GM18517 (cell line): ENCODE results near the gene PHACTR3.
"Not testable (repeated sequence)": the region's sequence is repeated elsewhere in the genome, so short reads cannot be mapped to it uniquely, and the experiment has no call there.

ENCODE experiments used
- ATAC-seq: cut with Tn5 transposase; IDR thresholded peaks from one replicate; pipeline ENCODE4 v1.9.1; 2021; ENCODE audit warnings: mild to moderate bottlenecking, moderate library complexity; ENCODE audit not compliant: unreplicated experiment

Gene PHACTR3

DNA sequence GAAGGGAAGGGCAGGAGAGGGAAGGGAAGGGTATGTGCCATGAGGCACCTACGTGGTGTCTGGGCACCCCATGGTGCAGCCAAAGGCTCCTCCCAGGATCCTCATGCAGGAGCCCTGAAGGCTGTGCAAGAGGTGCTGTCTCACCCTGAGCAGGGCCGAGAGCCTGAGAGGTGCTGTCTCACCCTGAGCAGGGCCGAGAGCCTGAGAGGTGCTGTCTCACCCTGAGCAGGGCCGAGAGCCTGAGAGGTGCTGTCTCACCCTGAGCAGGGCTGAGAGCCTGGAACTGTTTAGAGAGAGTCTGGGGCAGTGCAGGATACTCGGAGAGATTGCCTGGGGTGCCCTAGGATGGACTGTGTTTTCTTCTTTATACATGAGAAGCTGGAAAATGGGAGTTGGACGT lies 14.2 kb downstream of the PHACTR3 start:
- not testable (repeated sequence) for ATAC-seq

DNA sequence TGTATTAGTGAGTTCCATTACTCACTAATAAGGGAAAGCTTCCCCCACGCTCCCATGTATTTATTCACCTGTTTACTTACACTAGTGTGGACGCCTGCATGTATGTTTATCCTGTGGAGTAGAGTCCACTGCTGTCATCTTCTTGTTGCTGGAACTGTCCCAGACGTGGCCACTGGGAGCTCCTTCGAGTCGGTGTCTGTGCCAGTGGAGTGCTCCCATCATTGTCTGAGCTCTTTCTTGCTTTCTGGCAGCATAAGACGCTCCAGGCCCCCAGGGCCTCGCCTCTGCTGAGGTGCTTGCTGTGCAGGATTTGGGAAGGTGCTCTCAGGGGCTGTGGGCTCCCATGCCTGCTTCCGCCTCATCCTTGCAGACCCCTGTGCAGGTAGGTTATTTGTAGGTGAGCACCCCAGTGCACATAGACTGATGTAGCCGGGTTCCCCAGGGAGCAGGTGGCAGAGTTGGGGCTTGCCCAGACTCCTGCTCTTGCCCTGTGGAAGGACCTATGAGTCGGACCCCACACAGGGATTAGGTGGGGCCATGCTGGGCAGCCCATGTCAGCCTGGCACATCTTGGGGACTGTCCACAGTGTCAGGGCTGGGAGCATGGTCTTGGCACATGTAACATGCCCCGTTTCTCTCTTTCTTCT lies 16.6 kb downstream of the PHACTR3 start:
- ATAC-seq = no peak

DNA sequence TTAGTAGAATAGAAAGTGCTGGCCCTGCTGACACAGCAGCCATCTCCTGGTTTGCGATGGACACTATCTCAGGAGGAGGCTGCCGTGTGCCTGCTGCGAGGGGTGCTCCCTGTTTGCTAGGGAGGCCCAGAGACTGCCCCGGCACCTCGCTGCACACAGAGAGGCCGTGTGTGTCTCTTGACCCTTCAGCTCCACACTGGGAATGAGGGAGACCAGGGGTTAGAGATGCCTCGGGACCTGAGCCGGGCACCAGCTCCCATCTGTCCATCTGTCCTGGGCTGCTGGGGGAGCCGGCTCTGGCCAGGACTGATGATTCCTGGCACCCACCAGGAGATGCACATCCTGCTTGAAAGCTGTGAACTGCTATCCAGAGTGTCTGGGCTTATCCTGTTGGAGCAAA lies 18.2 kb downstream of the PHACTR3 start:
- no peak for ATAC-seq

DNA sequence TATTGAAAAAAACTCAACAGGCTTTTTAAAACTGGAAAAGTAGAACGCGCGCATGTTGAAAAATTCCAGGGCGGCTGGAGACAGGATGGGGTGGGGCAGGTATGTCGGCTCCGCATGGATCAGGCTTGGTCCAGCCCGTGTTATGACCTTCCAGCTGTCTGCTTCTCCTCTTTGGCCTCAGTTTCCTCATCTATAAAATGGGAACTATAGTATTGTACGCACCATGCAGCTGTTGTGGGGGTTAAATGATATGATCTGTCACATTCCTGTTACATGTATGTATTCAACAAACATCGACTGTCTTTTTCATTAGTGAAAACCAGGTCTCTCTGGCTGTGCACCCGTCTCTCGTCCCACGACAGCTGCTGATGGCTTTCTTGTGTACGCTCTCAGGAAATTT lies 18.8 kb downstream of the PHACTR3 start:
- ATAC-seq = no peak

DNA sequence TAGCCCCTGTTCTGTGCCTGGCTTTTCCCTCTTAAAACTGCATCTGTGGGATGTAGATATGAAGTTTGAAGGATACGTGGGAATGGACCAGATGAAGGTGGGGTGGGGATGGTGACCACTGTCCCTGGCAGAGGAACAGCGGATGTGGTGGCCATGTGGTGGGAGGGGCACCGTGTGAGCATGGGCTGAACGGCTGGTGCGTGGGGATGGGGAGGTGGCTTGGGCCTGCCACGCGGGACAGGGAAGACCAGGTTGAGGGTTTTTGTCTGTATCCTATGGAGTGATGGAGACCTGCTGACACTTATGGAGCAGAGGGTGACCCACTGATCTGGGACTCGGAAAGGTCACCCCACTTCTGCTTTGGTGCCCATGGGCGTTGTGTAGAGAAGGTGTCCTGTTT lies 19.2 kb downstream of the PHACTR3 start:
- no peak for ATAC-seq

DNA sequence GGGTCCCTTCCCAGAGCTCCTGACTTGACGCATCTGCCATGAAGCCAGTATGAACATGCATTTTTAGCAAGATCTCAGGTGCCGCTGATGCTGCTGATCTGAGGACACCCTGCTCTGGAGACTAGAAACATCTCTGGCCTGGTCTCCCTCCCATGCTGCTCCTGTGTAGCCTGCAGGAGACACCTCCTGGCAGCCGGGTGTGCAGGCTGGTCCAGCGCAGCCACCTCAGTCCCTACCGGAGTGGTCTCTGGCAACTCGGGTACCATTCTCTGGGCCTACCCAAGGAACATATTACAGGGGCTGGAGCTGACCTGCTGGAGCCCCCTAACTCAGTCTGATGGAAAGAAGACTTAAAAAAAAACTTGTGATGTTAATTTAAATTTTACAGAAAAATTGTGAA lies 20.1 kb downstream of the PHACTR3 start:
- ATAC-seq = no peak

DNA sequence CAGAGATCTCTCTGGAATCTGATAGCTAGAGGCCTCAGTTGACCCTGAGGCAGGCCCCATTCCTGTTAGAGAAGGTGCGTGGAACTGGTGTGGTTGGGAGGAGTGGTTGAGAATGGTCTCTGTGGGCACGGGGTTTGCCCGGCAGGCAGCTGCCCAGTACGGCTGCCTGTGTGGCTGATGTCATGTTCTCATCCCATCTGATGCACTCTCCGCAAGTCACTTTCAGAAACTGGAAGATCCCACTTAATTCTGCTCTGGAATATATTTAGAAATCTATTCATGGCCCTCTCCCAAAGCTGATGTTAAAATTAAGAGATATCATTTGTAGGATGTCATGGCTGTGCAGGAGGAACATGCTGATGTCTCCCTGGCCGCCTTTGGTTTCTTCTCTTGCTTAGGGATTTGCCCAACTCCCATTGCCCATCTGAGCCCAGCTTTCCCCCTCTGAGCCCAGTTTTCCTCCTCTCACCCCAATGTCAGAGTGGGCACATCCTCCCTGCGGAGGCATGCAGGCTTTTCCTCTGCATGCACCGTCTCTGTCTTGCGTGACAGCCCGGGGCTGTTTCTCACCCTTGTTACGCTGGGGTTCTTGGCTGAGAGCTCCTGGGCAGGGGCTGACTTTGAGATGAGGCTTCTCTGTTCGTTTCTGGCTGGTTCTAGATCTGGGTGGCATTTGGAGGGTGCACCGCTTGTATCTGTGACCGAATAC lies 21.0 kb downstream of the PHACTR3 start:
- no peak for ATAC-seq

DNA sequence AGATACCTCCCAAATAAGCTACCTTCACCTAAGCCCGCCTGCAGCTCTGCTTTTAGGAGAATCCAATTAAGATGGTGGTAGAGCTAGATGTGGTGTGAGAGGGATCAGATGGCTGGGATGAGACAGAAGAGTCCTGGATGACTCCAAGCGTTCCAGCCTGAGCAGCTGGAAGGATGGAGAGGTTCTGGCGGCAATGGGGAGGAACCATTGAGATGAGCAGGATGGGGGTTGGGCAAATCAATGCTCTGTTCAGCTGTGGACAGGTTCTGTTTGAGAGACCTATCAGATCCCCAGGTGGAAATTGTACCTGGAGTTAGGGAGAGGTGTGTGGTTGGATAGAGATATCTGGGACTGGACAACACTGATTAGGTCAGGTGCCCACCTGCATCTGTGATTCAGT lies 23.0 kb downstream of the PHACTR3 start:
- ATAC-seq = no peak

DNA sequence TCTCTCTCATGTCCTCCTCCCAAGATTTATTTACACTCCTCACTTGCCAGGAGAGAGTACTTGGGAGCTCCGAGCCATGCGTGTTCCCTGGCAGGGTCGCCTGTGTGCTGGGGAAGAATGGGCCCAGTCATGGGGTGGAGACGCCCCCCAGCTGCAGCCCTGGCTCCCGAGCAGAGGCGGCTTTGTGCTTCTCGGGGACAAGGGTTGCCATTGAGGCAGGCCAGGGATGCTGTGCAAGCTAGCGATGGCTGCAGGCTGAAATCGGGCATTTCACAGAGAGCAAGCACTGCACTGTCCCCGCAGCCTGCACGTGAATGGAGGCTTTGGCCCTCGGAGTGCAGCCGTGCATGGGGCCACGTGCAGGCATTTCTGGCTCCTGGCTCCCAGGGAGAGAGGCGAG lies 23.8 kb downstream of the PHACTR3 start:
- no peak for ATAC-seq

DNA sequence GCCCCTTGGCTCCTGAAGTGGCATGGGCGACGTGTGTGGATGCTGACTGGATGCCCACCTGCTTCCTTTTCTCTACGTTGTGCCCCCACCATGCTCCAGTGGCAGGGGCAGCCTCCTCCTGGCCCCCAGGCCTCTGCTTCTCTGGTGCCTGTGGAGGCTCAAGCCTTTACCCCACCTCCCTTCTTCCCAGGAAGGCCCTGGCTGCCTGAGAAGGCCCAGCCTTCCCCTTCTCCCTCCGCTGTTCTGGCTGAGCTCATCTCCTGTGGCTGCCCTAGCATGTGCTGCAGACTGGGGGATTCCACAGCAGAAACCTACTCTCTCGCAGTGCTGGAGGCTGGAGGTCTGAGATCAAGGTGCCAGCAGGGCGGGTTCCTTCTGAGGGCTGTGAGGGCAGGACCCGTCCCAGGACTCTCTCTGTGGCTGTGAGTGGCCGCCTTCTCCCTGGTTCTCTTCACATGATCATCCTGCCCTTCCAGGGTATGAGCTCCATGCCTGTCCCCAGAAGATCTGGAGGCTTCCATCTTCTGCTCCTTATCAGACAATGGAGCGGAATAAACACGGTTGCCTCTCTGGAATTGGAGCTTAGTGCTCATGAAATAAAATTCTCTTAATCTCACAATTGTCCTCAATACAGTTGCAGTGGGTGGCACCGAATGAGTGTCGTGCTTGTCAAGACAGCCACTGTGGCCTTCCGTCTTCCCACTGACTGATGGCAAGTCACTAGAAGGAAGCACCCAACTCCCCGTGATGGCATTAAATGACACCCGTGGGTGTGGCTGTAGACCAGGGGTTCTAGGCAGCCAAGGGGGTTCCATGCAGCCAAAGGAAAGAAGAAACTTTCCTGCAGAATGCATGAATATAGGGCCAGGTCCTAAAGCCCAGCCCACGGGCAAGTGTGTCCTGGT lies 25.1 kb downstream of the PHACTR3 start:
- no peak for ATAC-seq

DNA sequence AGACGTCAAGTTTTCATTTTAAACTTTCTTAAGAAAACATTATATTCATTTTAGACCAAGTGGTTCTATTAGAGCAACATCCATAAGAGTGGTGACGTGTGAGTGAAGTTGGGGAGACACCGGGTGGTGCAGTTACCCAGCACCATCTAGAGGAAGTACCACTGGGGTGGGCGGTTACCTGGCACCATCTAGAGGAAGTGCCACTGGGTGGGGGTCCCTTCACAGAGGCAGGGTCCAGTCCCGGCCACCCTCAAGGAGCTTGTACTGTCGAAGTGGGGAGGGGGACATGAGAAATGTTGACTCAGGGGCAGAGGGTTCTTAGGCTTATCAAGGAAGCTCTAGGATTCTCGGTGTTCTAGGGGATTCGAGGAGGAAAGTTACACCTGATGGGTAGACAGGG lies 26.2 kb downstream of the PHACTR3 start:
- ATAC-seq = no peak

DNA sequence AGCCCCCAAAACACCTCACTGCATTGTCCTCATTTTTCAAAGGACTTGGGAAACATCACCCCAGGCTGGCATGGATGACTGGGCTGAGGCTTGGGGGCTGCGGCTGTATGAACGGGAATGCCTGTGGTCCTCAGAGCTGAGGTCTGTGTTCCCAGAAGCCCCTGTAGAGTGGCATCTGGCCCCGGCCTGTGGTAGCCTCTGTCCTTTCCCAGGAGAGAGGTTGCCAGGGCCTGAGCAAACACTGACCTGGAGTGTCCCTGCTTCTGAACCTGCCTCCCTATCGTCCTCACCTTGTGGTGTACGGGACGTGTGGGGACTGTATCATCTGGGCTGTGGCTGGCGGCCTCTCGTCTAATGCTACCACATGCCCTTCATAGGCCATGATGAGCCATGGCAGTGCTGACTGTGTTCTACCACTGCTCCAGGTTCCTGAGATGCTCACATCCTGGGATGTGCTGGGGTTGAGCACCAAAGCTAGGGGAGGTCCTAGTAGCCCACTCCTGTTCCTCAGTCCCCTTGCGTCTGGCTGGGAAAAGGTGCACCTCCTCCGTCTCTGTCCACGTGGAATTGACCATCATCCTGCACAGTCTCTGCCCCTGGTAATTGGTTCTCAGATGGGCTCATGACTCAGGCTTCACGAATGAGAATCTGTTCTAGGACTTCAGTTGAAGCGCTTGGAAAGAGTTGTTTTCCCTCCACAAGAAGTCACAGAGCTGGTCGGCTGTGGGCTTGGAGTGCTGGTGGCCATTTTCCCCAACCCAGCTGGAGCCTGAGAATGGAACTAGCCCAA lies 27.6 kb downstream of the PHACTR3 start:
- ATAC-seq = no peak

DNA sequence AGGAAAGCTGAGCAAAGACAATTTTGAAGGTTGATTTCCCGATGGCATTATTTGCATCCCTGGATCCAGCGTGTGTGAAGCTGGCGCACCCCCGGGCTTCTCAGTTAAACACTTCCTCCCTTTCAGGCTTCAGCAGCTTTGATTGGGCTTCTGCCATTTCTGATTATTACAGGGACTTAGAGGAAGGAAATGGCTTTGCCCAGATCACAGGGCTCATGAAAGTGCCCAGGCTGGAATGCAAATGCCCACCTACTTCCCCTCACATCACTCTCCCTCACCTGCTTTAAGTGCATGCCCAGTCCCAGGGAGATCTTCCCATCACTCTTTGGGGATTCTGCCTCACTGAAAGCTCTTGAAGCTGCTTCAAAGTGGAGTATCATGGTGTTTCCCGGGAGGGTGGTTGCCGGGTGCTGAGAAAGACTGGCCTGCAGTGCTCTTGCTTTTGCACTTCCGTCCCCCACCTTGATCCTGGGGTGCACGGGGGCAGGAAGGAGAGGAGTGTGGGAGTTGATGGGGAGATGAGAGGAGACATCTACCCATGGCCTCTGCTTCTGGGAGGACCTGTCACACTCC lies 28.3 kb downstream of the PHACTR3 start:
- ATAC-seq = no peak

DNA sequence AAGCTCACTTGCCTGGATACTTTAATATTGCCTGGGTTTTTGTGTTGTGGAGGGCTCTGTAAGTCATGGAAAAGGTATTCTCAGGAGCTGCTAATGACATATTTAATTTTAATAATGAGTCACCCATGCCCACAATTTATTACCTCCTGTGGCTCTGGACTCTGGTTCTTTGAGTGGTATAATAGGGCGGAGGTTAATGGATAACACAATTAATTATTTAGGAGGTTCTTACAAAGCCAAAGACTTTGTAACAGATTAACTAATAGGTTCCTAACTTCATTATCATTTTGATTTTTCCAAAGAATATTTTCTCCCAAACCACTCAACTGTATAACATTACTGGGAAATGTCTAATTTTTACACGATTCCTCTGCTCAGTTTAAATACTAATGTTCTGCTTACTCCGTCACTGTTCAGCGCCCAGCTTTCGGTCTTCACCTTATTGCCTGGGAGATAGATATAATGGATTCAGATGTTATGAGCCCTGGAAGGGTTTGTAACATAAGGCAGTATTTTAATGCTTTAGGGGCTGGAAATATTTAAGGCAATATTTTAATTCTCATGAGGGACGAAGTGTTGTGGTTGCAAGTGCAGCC lies 29.4 kb downstream of the PHACTR3 start:
- ATAC-seq = no peak

DNA sequence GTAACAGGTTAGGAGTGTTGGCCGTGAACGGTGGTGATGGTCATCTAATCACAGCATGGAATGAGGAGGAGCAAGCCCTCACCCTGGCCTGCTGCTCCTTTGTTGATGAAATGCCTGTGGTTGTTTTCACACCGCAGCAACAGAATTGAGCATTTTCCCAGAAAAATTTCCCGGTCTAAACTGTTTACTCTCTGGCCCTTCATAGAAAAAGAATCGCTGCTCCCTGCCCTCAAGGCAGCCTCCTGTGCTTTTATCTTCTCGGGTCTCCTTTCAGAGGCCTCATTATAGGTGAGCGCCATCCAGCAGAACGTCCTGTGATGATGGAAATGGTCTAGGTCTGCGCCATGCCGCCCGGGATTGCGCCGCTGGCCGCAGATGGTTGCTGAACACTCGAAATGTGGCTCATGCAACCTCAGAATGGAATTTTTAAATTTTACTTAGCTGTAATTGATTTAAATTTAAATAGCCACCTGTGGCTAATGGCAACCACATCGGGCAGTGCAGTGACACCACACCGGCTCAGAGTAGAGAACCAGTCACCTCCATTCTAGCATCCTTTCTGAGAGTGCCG lies 30.2 kb downstream of the PHACTR3 start:
- ATAC-seq = no peak

DNA sequence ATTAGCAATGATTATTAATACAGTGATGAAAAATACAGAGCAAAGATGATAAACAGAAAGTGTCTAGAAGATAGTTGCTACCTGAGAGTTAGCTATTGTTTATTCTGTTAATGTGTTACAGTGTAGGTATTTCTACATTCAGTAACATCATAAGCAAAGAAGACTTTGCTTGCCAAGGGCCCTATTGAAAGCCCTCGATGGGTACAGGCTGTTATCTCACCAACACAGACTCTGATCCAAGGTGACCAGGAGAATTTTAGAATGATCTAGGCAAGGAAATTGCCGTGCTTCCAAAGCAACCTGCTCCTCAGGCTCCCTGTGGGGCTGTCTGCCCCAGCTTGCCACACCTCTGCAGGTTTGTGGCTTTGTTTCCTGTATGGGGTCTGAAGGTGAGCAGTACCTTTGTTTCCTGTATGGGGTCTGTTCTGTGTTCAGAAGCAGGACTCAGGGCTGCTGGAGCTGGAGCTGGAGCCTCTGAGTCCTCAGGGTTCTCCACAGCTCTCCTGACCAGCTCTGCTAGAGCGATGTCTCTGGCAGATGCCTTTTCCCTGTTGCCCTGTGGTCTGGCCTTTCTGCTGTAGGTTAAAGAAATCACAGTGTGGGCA lies 32.5 kb downstream of the PHACTR3 start:
- ATAC-seq = no peak

DNA sequence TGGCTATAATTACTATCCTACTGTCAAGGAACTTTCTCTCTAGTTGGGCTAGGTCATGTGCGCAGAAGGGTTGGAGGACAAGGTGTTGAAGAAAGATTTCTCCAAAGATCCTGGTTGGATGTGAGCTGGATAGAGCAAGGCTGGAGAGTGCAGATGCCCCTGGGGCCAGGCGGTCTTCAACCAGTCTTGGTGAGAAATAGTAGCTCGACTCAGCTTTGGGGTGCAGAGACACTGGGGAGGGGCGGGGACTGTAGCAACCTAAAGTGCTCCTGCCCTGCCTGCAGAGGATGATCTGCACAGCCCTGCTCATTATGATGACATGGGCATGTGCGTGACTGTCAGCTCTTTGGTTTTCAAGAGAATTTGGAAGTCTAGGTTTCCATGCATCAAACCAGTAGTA lies 35.9 kb downstream of the PHACTR3 start:
- no peak for ATAC-seq

DNA sequence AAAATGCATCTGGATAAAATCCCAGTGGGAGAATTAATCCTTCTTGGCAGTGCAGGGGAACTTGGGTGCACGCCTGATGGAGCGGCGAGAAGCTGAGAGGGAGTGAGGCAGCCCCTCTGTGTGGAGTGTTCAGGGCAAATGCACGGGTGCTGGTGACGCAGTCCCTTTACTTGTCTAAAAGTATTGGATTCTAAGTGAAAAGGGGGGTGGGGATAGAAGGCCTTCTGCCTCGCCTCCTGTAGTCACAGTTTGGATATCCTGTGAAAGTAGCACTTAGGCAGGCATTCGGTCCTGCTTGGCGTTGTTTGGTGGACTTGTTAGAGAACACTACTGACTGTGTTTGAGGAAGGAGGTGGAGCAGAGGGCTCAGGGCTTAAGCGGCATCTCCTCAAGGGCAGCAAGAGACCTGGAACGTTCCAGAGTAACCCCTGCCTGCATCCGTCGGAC lies 39.3 kb downstream of the PHACTR3 start:
- ATAC-seq = no peak

DNA sequence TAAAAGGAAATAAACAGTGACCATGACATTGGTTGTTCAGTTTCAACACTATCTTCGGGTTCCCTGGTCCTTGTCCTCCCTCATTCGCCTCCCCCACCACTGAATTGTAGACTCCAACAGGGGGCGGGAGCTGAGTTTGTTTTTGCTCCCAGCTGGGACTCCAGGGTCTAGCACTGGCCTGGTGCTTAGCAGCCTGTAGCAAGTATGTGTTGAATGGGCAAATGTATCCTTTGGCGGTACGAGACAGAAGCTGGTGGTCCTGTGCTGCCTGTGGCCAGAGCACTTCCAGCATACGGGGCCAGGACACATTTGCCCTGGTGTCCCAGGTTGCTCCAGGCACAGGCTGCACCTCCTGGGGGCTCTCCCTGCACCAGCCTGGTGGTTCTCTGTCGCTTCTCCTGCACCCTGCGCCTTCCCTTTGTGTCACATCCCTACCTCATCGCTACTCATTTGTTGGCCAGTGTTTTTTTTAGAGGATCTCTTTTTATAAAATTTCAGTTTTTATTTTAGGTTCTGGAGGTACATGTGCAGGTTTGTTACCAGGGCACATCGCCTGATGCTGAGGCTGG lies 40.1 kb downstream of the PHACTR3 start:
- ATAC-seq = no peak
